SU-DHL-6 (cell line): ENCODE data around the gene MEIOB.

Source experiments
- H2AFZ ChIP-seq: fragments of 200-600 bp; sonication (generic); 2 replicates; pipeline ENCODE4 v1.6.1; 2014; ENCODE audit warnings: low read depth, mild to moderate bottlenecking, moderate library complexity, mixed read lengths, antibody characterized with exemption, low read length; ENCODE audit not compliant: severe bottlenecking
- H3F3A ChIP-seq: fragments of 200-600 bp; shearing (Covaris generic); 2 replicates; pipeline ENCODE4 v1.6.0; 2016; ENCODE audit warnings: antibody characterized with exemption, mild to moderate bottlenecking; ENCODE audit not compliant: insufficient read depth
- H3K27ac ChIP-seq: fragments of 200-600 bp; sonication (generic); 2 replicates; pipeline ENCODE4 v1.5.1; 2016; ENCODE audit warnings: low read depth, mild to moderate bottlenecking, low read length, moderate library complexity, mixed read lengths
- H3K27me3 ChIP-seq: fragments of 200-600 bp; sonication (generic), shearing (Covaris generic); 2 replicates; pipeline ENCODE4 v1.6.0; 2014; ENCODE audit warnings: mild to moderate bottlenecking, low read length
- H3K36me3 ChIP-seq: fragments of 200-600 bp; sonication (generic); 2 replicates; pipeline ENCODE4 v1.6.1; 2014; ENCODE audit warnings: mild to moderate bottlenecking, low read length, mixed read lengths
- H3K4me2 ChIP-seq: fragments of 300-600, 200-600 bp; shearing (Covaris generic), sonication (generic); 2 replicates; pipeline ENCODE4 v1.6.0; 2014; ENCODE audit warnings: low read length, low read depth, mild to moderate bottlenecking; ENCODE audit not compliant: poor library complexity, severe bottlenecking
- H3K4me3 ChIP-seq: fragments of 200-600 bp; sonication (generic); 2 replicates; pipeline ENCODE4 v1.5.1; 2014; ENCODE audit warnings: antibody characterized with exemption, low read length, mild to moderate bottlenecking, mixed read lengths; ENCODE audit not compliant: insufficient read depth, poor library complexity, severe bottlenecking
- H3K79me2 ChIP-seq: fragments of 200-600 bp; sonication (generic); 2 replicates; pipeline ENCODE4 v1.6.1; 2014; ENCODE audit warnings: mild to moderate bottlenecking, low read length, moderate library complexity; ENCODE audit not compliant: insufficient read depth
- H3K9ac ChIP-seq: fragments of 200-600 bp; sonication (generic); 2 replicates; pipeline ENCODE4 v1.7.0; 2014; ENCODE audit warnings: mild to moderate bottlenecking, low read length
- H3K9me2 ChIP-seq: fragments of 200-600 bp; sonication (generic); replicated peaks from 2 replicates; pipeline ENCODE4 v1.6.1; 2014; ENCODE audit warnings: low read length; ENCODE audit not compliant: insufficient read depth
- H3K9me3 ChIP-seq: fragments of 200-600 bp; sonication (generic); 2 replicates; pipeline ENCODE4 v1.6.1; 2014; ENCODE audit warnings: low read length, mixed read lengths; ENCODE audit not compliant: insufficient read depth
- H4K20me1 ChIP-seq: fragments of 200-600 bp; sonication (generic); 2 replicates; pipeline ENCODE4 v1.6.1; 2014; ENCODE audit warnings: low read depth, mild to moderate bottlenecking, antibody characterized with exemption, low read length, moderate library complexity, mixed read lengths
- CTCF ChIP-seq: fragments of 200-600 bp; sonication (generic); IDR thresholded peaks from one replicate; pipeline ENCODE4 v1.5.1; 2017; ENCODE audit warnings: antibody characterized with exemption, mild to moderate bottlenecking, low read length, moderate library complexity; ENCODE audit not compliant: insufficient read depth, poor library complexity, severe bottlenecking
- EZH2phosphoT487 ChIP-seq: fragments of 200-600 bp; sonication (generic), shearing (Covaris generic); conservative IDR thresholded peaks from 2 replicates; pipeline ENCODE4 v1.6.1; 2018; ENCODE audit warnings: mild to moderate bottlenecking, antibody characterized with exemption, low read length, moderate library complexity, mixed read lengths

MEIOB gene

GRCh38 chr16:1787056-1787321 lies 85.0 kb downstream of the MEIOB start:
- Histone ChIP-seq H3K36me3 (no peaks in the 10 kb centered on the region), H3K9me2 (no peaks in the 10 kb centered on the region), H4K20me1 (no peaks in the 10 kb centered on the region)

GRCh38 chr16:1786242-1787055 lies 85.5 kb downstream of the MEIOB start:
- no peak for TF ChIP-seq EZH2phosphoT487
- TF ChIP-seq CTCF: no peak
- no peaks in the 10 kb centered on the region for H3K9me2 ChIP-seq
- H3K36me3 ChIP-seq: no peaks in the 10 kb centered on the region
- H3K4me2 ChIP-seq: no peak overlapping the region
- H3K27me3 ChIP-seq: no peaks in the 10 kb centered on the region
- no peaks in the 10 kb centered on the region for H3K9me3 ChIP-seq
- H3K4me3 ChIP-seq: no peak overlapping the region
- no peak overlapping the region for H3K9ac ChIP-seq
- H3K79me2 ChIP-seq: peaks cover 32% of the 10 kb centered on the region
- H4K20me1 ChIP-seq: no peaks in the 10 kb centered on the region
- no peak overlapping the region for H3K27ac ChIP-seq
- no peak overlapping the region for H2AFZ ChIP-seq
- H3F3A ChIP-seq: no peaks in the 10 kb centered on the region

More at GRCh38 chr16:1787056-1787321, 85.0 kb downstream of the MEIOB start:
- no peaks in the 10 kb centered on the region for H3K9me3 ChIP-seq
- H3K27ac ChIP-seq: no peak overlapping the region
- no peak for TF ChIP-seq CTCF
- no peak for TF ChIP-seq EZH2phosphoT487
- peaks cover 32% of the 10 kb centered on the region for H3K79me2 ChIP-seq
- no peak overlapping the region for H3K4me3 ChIP-seq
- H3K4me2 ChIP-seq: no peak overlapping the region
- no peaks in the 10 kb centered on the region for H3F3A ChIP-seq
- H2AFZ ChIP-seq: no peak overlapping the region
- no peak overlapping the region for H3K9ac ChIP-seq
- no peaks in the 10 kb centered on the region for H3K27me3 ChIP-seq

GRCh38 chr16:1785846-1786170 lies 86.2 kb downstream of the MEIOB start:
- H3F3A ChIP-seq: no peaks in the 10 kb centered on the region
- H3K9me2 ChIP-seq: no peaks in the 10 kb centered on the region
- H4K20me1 ChIP-seq: no peaks in the 10 kb centered on the region
- H3K9me3 ChIP-seq: no peaks in the 10 kb centered on the region
- no peak overlapping the region for H3K4me2 ChIP-seq
- H2AFZ ChIP-seq: no peak overlapping the region
- H3K79me2 ChIP-seq: peaks cover 32% of the 10 kb centered on the region
- H3K4me3 ChIP-seq: no peak overlapping the region
- H3K27me3 ChIP-seq: no peaks in the 10 kb centered on the region
- no peak overlapping the region for H3K27ac ChIP-seq
- no peak overlapping the region for H3K9ac ChIP-seq
- no peak for TF ChIP-seq EZH2phosphoT487
- TF ChIP-seq CTCF: no peak
- H3K36me3 ChIP-seq: no peaks in the 10 kb centered on the region
